ENCODE results near the gene BABAM2. TPM values are rescaled to one million over a fixed set of nuclear protein-coding genes. Genes with fewer than 3 reads are reported as not detected.

The BABAM2 gene
- total RNA-seq, 2 donors from 2014 or later = 36.4 to 40.9 TPM

DNA sequence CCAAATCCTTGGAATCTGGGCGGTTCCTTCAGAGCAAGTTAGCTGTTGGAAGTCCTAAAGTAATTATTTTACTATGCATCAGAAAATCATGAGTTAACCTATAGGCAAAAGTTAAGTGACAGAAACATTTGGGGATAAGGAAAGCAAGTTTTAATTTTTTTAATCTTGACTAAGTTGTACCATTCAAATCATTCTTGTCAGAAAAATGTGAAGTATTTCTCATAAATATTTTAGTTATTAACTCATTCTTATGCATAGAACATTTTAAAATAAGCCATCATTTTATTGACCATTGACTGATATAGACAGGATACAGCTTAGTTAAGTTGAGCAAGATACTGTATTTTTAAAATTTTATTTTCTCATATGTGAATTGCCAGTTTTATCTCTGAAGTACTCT lies 403.9 kb downstream of the BABAM2 start:
- no peak overlapping the region for H3K27ac Mint-ChIP-seq

GRCh38 chr2:28296243-28296642 lies 405.7 kb downstream of the BABAM2 start:
- no peak for DNase-seq
- no peaks in the 10 kb centered on the region for H3K9me3 ChIP-seq (ENCODE audit: control insufficient read depth, low read length)
- H3K4me3 ChIP-seq (ENCODE audit: low read length) = no peak overlapping the region
- H3K9ac ChIP-seq (ENCODE audit: extremely low read depth, low read length, poor library complexity, severe bottlenecking) = no peak overlapping the region
- Mint-ChIP-seq H3K27ac (no peak overlapping the region), H3K27me3 (ENCODE audit: insufficient read depth) (no peaks in the 10 kb centered on the region), H3K36me3 (ENCODE audit: low read depth) (no peaks in the 10 kb centered on the region), H3K9me3 (no peaks in the 10 kb centered on the region), H3K4me3 (no peak overlapping the region), H3K4me1 (no peaks in the 10 kb centered on the region)
- no peak overlapping the region for H3K27ac ChIP-seq (ENCODE audit: low read depth, low read length)
- no peak for TF ChIP-seq CTCF (conservative IDR thresholded peaks at IDR 0.05)
- H3K4me1 ChIP-seq (ENCODE audit: control insufficient read depth, insufficient read depth, low read length) = no peaks in the 10 kb centered on the region
- no peaks in the 10 kb centered on the region for H3K36me3 ChIP-seq (ENCODE audit: control insufficient read depth, insufficient read depth, low read length)
- H3K27me3 ChIP-seq (ENCODE audit: control insufficient read depth, insufficient read depth, low read length, poor library complexity, severe bottlenecking) = no peaks in the 10 kb centered on the region
- WGBS, 2 experiments (ENCODE audit: insufficient coverage in 1 of 2, insufficient read length in 1 of 2) = 90 to 92% methylated on average over 7 of the region's 7 CpGs

More for the DNA sequence above, 403.9 kb downstream of the BABAM2 start:
- Histone ChIP-seq H3K4me3 (ENCODE audit: low read length) (no peak overlapping the region), H3K27ac (ENCODE audit: low read depth, low read length) (no peak overlapping the region), H3K27me3 (ENCODE audit: control insufficient read depth, insufficient read depth, low read length, poor library complexity, severe bottlenecking) (no peaks in the 10 kb centered on the region), H3K36me3 (ENCODE audit: control insufficient read depth, insufficient read depth, low read length) (no peaks in the 10 kb centered on the region), H3K9ac (ENCODE audit: extremely low read depth, low read length, poor library complexity, severe bottlenecking) (no peak overlapping the region), H3K4me1 (ENCODE audit: control insufficient read depth, insufficient read depth, low read length) (no peaks in the 10 kb centered on the region), H3K9me3 (ENCODE audit: control insufficient read depth, low read length) (no peaks in the 10 kb centered on the region)
- H3K4me3 Mint-ChIP-seq = no peak overlapping the region
- no peaks in the 10 kb centered on the region for H3K36me3 Mint-ChIP-seq (ENCODE audit: low read depth)
- H3K27me3 Mint-ChIP-seq (ENCODE audit: insufficient read depth) = no peaks in the 10 kb centered on the region
- no peak for TF ChIP-seq CTCF (conservative IDR thresholded peaks at IDR 0.05)
- no peaks in the 10 kb centered on the region for H3K9me3 Mint-ChIP-seq
- DNase-seq = no peak
- 100% methylated on average over 1 of the region's 1 CpG; no CpG with 5 or more reads in 1 of the 2 experiments for WGBS, 2 experiments (ENCODE audit: insufficient coverage in 1 of 2, insufficient read length in 1 of 2)
- H3K4me1 Mint-ChIP-seq = no peaks in the 10 kb centered on the region

- no peaks in the 10 kb centered on the region for H3K9me3 ChIP-seq (ENCODE audit: control insufficient read depth, low read length)
- no peaks in the 10 kb centered on the region for H3K36me3 Mint-ChIP-seq (ENCODE audit: low read depth)
- H3K9me3 Mint-ChIP-seq = no peaks in the 10 kb centered on the region
- H3K4me1 Mint-ChIP-seq = no peaks in the 10 kb centered on the region
- H3K27me3 Mint-ChIP-seq (ENCODE audit: insufficient read depth) = no peaks in the 10 kb centered on the region
- H3K4me3 Mint-ChIP-seq = no peak overlapping the region
- 93% methylated on average over 2 of the region's 4 CpGs for WGBS, 2 experiments (ENCODE audit: insufficient coverage in 1 of 2, insufficient read length in 1 of 2)
- no peak for DNase-seq
- no peak overlapping the region for H3K4me3 ChIP-seq (ENCODE audit: low read length)
- H3K36me3 ChIP-seq (ENCODE audit: control insufficient read depth, insufficient read depth, low read length) = no peaks in the 10 kb centered on the region
- H3K9ac ChIP-seq (ENCODE audit: extremely low read depth, low read length, poor library complexity, severe bottlenecking) = no peak overlapping the region
- H3K4me1 ChIP-seq (ENCODE audit: control insufficient read depth, insufficient read depth, low read length) = no peaks in the 10 kb centered on the region
- TF ChIP-seq CTCF (conservative IDR thresholded peaks at IDR 0.05) = no peak
- H3K27ac ChIP-seq (ENCODE audit: low read depth, low read length) = no peak overlapping the region
- no peaks in the 10 kb centered on the region for H3K27me3 ChIP-seq (ENCODE audit: control insufficient read depth, insufficient read depth, low read length, poor library complexity, severe bottlenecking)
- no peak overlapping the region for H3K27ac Mint-ChIP-seq
Observed at GRCh38 chr2:28296904-28297303, 406.4 kb downstream of the BABAM2 start.

All from endodermal cell (in vitro differentiated cells).